GM18526 (cell line): ENCODE data around the gene HNRNPF.

ENCODE experiments used
- POLR2A ChIP-seq: IDR thresholded peaks from 3 replicates; pipeline ENCODE4 v1.6.1; 2011; ENCODE audit not compliant: insufficient read length; ENCODE audit errors: extremely low read depth

HNRNPF gene

GRCh38 chr10:43421519-43421918 is 12.5 kb upstream of the HNRNPF start:
- no peak for TF ChIP-seq POLR2A

- TF ChIP-seq POLR2A, result no peak
Measured at GRCh38 chr10:43421201-43421507, 12.2 kb upstream of the HNRNPF start.

- TF ChIP-seq POLR2A, result peak; percentile 64
Measured at GRCh38 chr10:43420369-43421200, 11.6 kb upstream of the HNRNPF start.

GRCh38 chr10:43419997-43420368 is 11.0 kb upstream of the HNRNPF start:
- no peak for TF ChIP-seq POLR2A

- TF ChIP-seq POLR2A, result no peak
Measured at GRCh38 chr10:43417950-43418768, 9.2 kb upstream of the HNRNPF start.

- no peak for TF ChIP-seq POLR2A
Measured at GRCh38 chr10:43415544-43415943, 6.6 kb upstream of the HNRNPF start.

- TF ChIP-seq POLR2A, result no peak
Measured at GRCh38 chr10:43411536-43411935, 2.5 kb upstream of the HNRNPF start.

GRCh38 chr10:43410345-43410744 is 1.4 kb upstream of the HNRNPF start:
- no peak for TF ChIP-seq POLR2A

GRCh38 chr10:43409385-43410109 is 561 bp upstream of the HNRNPF start:
- no peak for TF ChIP-seq POLR2A

GRCh38 chr10:43408331-43408709 is 666 bp downstream of the HNRNPF start:
- TF ChIP-seq POLR2A, result no peak

GRCh38 chr10:43407576-43408330 is 1.2 kb downstream of the HNRNPF start:
- TF ChIP-seq POLR2A, result peak; percentile 92

GRCh38 chr10:43407148-43407575 is 1.8 kb downstream of the HNRNPF start:
- TF ChIP-seq POLR2A, result no peak

GRCh38 chr10:43404704-43405084 is 4.3 kb downstream of the HNRNPF start:
- TF ChIP-seq POLR2A, result no peak

- no peak for TF ChIP-seq POLR2A
Measured at GRCh38 chr10:43403911-43404703, 4.9 kb downstream of the HNRNPF start.
